Measurements from ENCODE around the gene PXDC1.

DNA sequence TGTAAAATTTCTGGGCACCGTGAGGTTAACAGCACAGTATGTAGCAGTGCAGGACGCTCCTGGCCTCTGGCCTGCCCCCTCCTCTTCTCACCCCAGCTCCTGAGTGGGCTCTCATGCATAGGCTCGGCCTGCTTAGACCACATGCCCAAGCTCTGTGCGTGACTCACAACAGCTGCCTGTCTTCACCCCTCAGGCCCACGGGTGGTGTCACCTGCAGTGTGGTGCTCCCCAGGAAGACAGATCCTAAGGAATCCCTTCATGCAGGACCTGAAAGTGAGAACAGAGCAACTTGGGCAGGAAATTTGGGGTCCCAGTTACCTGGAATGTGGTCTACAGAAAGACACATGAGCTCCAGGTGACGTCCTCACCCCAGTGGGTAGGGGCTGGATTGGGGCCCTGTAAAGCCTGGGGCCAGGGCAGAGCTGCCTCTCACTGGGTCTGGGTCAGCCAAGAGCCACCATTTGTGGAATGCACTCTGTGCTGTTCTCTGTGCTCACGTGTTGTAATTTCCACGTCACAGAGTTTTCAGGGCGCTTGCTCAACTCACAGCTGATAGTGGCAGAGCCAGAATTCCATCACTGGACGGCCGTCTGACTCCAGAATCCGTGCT lies 37.0 kb upstream of the PXDC1 start:
- TF ChIP-seq POLR2A (IDR thresholded peaks at IDR 0.05; ENCODE audit: low read length) (no peak), GATA1 (IDR thresholded peaks at IDR 0.05; ENCODE audit: low read depth, low read length) (no peak)
